ENCODE measurements around the gene ACOT7.

The ACOT7 gene

DNA sequence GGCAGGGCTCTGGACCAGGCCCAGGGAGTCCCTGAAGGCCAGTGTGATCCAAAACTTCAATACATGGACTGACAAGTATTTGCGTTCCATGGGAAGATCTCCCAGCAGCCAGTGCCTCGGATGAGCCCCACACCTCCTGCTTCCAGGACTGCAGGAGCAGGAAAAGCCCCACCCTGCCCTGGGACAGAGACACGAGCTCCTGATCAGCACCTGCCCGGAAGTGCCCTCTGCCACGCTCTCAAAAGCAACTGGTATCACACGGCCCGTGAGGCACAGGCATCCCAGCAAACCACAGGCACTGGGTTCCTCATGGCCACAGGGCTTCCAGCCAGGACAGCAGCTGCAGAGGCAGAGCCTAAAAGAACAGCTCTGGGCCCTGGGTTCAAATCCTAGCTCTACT lies 48.6 kb downstream of the ACOT7 start:
- no peak for DNase-seq (ENCODE audit: low spot score)

DNA sequence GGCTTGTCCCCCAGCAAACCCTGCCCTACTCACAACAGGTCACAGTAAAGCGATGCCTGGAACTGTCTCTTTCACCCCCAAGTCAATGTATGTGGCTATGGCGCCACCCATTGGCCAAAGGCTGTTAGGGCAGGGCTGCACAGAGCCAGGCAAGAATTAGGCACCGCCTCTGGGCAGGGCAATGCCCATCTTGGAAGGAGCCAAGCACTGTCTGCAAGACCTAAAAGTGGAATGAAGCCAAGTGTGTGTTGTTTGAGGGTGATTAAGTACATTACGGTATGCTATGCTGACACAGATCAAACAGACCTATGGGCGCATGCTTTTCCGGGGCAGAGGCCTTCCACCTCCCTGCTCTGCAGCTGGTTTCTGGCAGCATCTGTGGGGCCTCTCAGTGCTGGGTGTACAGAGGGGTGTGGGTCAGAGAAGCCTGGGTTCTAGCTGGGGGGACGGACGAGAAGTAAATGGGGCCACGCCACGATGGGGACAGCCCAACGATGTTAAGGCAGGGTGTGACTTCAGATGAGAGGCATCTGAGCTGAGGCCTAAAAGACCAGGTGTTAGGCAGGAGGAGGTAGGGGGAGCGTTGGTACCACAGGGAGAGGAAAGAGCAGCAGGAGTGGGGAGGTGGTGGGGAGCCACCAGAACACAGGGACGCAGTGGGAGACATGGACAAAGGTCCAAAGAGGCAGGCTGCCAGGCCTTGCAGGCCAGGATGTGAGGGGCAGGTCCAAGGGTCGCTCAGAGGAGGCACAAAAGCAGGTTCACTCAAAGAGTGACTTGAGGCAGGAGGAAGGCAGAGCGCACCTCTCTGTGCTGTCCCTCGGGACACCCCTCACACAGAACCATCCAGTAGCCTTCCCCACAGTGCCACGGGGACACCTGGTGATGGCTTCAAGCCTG lies 49.8 kb downstream of the ACOT7 start:
- peak; percentile 87 for DNase-seq (ENCODE audit: low spot score)

DNA sequence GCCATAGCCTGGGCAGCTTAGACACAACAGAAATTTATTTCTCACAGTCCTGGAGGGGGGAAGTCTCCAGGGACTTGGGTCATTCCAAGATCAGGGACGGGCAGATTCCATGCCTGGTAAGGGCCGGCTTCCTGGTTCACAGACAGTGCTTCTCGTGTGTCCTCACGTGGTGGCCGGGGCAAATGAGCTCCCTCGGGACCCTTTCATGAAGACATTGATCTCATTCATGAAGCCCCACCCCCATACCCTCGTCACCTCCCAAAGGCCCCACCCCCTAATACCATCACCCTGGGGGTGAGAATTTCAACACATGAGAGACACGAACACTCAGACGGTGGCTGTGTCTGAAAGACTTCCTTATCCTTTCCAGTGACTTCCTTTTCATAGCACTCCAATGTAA lies 51.5 kb downstream of the ACOT7 start:
- DNase-seq (ENCODE audit: low spot score): no peak

DNA sequence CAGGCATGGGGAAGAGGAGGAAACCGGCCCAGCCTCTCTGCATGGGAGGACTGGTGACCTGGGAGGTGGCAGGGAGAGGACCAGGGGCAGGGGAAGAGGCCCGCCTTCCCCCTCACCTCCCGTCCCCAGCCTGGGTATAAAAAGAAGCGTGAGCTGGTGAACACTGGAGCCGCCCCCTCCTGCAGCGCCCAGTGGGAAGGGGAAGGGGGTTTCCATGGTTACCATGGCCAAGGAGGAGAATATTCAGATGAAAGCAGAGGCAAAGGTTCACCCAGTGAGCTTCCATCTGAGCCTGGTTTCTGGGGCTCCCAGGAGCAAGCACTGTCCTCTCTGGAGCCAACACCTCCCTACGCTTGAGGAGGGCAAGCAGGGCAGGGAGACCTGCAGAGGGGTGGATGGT lies 54.9 kb downstream of the ACOT7 start:
- DNase-seq (ENCODE audit: low spot score): no peak

DNA sequence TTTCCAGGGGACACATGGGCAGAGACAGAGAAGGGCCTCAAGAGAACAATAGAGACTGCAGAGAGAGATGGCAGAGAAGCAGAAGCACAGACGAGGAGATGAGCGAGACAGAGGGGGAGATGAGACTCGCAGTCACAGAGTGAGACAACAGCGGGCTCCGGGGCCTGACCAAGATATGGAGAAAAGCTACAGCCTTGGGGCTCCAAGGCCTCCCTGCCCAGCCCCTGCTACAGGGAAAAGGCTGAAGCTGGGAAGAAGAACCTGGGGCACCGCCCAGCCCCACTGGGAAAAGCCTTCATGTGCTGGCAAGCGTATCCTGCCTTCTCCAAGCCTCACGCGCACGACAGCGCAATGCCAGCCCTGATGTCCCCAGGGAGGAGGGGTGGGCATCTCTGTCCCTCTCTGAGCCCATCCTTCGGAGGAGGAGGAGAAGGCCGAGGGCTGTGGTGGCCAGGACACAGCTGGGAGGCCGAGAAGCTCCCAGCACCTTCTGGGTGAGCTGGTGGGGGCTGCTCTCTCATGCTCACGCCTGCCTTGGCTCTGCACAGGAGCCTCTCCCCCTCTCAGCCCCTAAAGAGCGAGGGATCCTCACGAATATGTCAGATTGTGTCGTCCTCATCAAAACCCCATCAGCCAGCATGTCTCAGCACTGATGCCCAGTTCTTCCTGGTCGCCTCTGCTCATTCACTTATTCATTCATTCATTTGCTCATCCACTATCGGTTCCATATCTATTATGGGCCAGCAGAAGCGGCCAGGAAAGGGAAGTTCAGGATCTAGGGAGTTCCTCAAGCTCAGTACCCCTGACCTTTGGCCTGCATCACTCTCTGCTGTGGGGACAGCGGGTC lies 56.6 kb downstream of the ACOT7 start:
- no peak for DNase-seq (ENCODE audit: low spot score)

DNA sequence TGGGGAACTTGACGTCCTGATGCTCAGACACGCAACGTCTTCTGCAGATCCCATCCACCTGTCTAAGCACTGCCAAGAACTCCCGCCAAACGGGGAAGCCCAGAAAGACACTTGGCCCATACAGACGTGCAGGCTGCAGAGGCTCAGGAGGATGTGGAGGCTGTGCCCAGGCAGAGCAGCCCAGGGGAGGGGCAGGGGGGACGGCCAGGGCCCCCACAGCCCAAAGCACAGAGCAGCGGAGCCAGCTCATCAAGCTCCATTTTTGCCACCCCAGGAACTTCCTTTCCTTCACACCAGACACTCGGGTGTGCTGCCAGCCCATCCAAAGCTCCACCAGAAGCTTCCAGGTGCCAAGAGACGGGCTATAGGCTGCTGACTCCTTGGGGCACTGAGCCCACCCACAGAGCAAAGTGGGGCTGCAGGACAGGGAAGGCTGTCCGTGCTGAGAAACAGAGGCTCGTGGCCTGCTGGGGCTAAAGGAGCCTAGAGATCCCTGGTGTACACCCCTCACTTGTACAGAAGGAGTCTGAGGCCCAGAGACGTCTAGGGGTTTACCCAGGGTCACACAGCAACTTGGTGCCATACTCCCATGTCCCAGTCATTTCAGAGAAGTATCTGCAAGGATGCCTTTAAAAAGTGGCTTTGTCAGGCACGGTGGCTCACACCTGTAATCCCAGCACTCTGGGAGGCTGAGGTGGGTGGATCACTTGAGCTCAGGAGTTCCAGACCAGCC lies 59.1 kb downstream of the ACOT7 start:
- DNase-seq (ENCODE audit: low spot score): no peak

DNA sequence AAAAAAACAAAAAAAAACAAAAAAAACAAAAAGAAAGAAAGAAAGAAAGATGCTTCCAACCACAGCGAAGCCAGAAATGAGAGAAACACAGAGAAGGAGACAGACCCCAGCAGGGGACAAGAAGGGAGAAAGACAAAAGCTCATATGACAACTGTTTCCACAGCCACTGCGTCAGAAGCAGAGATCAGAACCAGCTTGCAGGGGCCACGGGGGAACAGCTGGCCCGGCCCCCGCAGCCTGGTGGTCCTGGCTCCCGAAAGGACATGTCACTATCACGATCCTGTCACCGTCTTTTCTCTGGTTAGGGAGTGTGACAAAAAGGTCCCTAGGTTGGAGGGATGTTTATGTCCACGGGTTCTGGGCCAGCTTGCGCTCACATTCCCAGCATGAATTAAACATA lies 60.7 kb downstream of the ACOT7 start:
- no peak for DNase-seq (ENCODE audit: low spot score)

DNA sequence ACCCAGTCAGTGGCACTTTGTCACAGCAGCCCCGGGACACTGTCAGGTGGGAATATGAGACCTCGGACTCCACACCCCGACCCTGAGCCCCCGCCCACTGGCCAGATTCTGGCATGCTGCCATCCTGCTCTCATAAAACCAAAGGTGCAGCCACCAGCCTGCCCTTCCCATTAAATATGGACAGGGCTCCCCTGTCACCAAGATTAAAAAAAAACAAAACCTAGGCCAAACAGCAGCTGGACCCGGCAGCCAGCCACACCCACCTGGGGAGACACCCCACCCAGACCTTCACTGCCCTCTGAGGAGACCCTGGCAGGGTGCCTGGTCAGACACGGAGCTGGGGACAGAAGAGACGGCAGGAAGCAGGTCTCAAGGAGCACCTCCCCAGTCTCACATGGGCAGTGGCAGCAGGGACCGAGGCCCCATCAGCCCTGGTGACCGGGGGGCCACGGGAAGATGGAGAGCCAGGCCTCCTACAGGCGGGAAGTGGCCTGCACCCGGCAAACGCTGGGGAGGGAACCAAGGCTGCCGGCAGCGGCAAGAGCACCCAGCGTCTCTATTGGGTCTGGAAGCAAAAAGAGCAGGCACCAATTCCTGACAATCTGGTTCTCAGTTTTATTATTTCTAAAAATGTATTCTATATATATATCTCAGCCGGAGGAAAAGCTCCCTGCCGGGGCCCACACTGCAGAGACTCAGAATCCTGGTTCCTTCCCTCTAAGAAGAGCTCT lies 61.9 kb downstream of the ACOT7 start:
- no peak for DNase-seq (ENCODE audit: low spot score)

DNA sequence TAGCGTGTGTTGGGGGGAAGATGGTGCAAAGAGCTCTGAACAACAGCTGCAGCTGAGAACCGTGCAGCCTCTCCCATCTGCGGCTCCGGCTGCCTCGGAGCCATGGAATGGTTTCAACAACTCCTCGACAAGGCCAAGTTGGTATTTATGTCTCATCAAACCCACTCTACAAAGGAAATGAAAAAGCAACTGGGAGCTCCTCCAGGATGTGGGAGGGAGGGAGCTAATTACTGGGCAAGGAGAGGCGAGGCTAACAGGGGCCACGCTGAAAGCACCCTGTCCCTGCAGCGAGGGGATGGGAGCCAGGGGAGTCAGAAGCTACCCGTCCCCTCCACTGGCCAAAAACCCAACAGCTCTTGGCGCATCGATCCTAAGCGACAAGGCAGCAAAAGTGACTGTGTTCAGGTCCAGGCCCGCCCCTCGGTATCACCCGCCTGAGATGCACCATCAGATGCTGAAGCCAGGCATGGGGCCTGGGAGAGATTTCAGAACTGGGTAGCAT lies 63.1 kb downstream of the ACOT7 start:
- DNase-seq (ENCODE audit: low spot score): no peak

DNA sequence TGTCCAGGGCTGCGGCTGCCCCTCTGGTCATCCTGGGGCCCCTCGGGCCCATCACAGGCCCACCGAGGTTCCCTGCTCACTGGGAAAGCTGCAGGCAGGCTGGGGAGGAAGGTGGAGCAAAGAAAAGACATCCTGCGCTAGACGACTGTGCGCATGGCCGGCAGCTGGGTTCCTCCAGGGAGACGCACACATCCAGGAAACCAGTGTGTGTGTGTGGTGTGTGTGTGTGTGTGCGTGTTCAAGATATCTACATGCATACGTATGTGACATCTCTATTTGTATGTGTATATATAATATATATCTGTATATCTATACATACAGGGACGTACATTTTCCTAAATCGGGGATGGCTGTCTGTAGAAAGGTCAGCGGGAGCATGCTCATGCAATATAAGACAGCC lies 63.7 kb downstream of the ACOT7 start:
- DNase-seq (ENCODE audit: low spot score): no peak

DNA sequence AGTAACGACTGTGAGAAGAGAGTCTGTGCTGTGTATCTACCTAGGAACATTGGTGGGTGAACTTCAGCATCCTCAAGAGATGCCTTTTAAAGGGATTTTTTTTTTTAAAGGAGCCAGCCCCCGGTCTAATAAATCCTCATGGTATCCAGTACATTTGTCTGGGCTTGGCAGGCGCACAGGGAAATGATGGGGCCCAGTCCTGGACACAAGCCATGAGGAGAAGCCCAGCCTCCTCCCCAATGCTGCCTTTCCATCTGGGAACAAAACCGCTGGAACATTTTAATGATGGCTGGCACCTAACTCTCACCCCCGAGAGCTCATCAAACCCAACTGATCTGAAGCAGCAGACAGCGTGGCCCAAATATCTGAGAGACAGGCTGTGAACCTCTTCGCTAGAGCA lies 64.2 kb downstream of the ACOT7 start:
- no peak for DNase-seq (ENCODE audit: low spot score)

DNA sequence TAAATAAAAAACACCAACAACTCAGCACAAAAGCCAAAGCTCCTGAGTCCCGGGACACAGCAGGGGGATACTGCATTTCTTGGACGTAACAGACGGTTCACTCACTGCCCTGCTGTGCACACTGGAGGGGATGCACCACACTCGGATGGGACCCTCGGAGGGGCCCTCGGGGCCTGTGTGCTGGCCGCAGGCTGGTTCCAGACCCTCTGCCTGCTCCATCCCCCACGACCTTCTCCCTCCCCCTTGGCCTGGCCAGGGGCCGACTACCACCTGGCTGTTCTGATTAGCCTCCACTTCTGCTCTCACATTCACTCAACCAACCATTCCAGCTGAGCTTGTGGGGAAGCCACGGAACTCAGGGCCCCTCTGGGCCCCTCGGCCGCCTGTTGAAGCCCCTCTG lies 64.9 kb downstream of the ACOT7 start:
- DNase-seq (ENCODE audit: low spot score): no peak

DNA sequence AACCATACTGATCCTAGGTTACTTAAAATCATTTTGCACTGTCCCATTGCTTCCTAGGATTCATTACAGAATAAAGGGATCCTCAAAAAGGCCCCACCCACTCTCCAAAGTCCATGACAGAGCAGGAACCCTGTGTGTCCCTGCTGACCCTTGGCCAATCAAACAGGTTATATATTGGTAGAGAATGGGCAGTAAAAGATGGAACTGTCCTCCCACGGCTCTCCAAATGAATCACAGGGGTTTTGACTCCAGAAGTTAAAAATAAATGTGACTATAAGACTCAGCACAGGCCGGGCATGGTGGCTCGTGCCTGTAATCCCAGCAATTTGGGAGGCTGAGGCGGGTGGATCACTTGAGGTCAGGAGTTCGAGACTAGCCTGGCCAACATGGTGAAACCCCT lies 65.5 kb downstream of the ACOT7 start:
- DNase-seq (ENCODE audit: low spot score): no peak

DNA sequence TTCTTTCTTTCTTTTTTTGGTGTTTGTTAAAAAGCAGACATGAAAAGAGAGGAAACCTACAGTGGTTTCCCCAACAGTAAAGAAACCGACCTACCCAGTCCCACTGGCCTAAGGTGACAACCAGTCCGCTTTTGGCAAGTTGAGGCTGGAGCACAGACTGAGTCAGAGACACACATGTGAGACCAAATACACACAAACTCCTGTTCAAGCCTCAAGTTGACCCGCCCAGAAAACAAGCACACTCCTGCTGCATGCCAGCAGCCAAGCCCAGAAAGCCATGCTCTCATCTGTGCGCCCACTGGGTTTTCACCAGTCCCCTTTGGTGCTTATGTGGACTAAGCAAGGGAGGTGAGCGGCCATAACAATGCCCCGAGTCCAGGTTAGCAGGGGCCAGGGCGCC lies 68.1 kb downstream of the ACOT7 start:
- no peak for DNase-seq (ENCODE audit: low spot score)

DNA sequence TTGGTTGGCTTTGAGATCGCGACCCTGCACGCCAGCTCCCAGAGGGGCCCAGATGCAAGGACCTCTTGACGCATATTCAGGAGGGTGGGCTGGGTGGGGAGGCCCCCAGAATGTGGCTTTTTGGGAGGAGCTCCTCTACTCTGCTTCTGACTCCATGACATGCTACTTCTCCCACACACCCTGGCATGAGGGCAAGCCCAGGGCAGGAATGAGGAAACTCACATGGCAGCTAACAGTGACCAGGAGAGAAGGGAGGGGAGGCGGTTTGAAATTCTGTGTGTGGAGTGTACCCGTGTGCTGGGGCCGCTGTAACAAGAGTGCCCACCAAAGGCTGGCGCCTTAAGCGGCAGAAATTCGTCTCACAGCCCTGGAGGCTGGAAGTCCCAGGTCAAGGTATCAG lies 71.4 kb downstream of the ACOT7 start:
- no peak for DNase-seq (ENCODE audit: low spot score)

DNA sequence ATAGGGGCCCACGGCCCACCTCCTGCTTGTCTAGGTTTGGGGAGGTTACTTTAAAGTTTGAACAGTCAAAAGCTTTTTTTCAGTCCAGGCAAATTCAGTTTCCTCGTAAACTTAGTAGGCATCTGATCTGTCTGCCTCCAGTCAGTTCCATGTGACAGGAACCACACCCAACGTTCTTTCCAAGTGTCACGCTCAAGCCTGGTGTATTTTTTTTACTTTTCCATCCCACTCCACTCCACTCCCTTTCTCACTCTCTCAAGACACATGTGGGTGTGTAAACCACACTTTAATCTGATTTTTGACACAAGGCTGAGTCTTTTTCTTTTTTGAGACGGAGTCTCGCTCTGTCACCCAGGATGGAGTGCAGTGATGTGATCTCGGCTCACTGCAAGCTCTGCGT lies 72.4 kb downstream of the ACOT7 start:
- DNase-seq (ENCODE audit: low spot score): no peak

DNA sequence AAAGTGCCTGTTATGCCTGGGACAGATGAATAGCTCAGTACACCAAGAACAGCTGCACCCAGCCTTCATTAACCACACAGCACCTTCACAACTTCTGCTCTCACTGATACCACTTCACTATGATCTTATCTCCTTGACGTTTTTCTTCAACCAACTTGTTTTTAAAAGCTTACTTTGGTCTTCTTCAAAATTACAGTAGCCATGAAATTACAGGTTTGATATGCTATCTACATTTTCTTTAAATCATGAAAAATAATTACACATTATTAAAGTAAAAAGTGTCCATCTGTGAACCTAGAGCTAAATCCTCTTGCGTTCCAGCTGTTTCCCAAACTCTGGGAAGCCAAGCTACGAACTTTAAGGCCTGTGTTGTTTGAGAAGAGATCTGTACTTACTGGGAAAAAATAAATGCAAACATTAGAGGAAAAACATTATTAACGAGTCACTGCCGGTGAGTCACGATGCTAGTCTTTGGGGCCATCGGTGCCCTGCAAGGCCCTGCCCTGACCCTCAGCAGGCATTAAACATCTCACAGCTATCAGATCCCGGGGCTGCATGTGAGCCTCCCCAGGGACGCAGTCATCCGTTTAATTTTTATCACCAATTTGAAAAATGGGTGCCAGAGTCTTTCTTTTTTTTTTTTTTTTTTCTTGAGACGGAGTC lies 76.3 kb downstream of the ACOT7 start:
- DNase-seq (ENCODE audit: low spot score): no peak

DNA sequence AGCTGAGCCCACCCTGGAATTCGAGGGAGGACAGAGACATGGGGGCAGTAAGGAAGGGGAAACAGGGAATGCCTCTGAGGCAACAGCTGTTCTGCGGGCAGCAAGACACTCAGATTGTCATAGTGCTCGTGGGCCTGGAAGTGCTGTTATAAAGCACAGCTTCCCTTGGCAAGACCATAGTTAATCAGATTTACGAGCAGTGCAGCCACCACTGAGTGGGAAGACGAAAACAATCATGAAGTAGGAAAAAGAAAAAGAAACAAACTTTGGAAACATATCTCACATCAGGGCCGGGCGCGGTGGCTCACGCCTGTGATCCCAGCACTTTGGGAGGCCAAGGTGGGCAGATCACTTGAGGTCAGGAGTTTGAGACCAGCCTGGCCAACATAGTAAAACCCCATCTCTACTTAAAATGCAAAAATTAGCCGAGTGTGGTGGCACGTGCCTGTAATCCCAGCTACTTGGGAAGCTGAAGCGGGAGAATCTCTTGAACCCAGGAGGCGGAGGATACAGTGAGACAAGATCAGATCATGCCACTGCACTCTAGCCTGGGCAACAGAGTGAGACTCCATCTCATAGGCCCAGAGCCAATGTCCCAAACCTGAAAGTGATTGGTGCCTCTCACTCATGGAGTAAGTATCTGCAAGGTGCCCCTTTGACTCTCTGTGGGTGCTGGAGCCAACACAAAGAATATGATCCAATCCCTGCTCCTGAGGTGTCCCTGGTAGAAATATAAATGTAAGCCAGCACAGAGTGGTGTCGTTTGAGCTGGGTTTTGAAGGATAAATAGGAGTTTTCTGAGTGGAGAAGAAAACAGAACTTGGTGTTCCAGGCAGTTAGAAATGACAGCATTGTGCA lies 77.1 kb downstream of the ACOT7 start:
- no peak for DNase-seq (ENCODE audit: low spot score)

DNA sequence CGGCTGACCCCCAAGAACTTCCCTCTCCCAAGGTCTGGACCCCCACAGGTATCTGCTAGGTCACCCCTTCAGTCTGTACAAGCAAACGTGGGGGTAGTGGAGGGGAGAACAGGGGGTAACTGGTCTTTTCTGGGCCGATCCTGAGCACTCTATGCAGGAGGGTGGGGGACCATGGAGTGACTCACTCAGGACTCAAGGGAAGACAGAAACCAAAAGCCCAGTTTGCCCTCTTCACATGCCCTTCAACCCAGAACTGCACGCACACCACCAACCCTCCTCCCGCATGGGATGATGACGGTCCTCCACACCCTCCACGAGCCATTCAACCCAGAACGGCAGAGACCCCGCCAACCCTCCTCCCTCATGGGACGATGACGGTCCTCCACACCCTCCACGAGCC lies 79.1 kb downstream of the ACOT7 start:
- no peak for DNase-seq (ENCODE audit: low spot score)
